Hypothalamus (tissue), 51 donors: ENCODE results near the gene GLRX.
"Not testable (repeated sequence)": the region's sequence is repeated elsewhere in the genome, so short reads cannot be mapped to it uniquely, and the experiment has no call there.

ENCODE experiments used
- DNase-seq, 51 donors: peaks; one replicate each; lab custom pipeline; 2025; lab: John Stamatoyannopoulos, UW

Gene GLRX

DNA sequence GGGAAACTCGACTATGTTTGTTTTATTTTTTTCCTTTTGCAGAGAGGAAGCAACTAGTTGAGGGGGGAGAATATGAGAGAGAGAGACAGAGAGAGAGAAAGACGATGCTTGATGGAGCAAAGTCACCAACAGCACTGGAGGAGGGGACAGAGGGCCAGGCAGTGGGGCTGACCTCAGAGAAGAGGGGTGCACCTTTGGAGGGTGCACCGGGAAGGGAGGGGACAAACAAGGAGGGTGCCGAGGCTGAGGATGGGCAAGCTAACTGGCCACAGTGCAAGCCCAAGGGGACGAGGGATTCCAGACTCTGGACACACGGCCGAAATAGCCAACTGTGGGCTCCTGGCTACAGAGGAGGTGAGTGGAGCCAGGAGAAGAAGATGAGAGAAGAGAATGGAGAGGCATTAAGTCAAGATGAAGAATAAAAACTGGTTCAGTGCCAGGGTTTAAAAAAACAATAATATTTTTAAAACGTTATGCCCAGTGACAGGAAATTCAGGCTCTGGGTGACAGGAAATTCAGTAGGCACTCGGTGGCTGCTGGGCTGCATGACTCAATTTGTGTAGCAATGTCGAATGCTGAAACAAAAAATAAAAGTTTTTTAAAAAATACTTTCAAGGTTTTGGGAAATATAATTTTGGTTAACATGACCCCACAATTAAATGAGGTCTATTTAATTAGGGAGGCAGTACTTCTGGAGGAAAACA, 13.3 kb upstream of the GLRX start:
- DNase-seq, result no peak

DNA sequence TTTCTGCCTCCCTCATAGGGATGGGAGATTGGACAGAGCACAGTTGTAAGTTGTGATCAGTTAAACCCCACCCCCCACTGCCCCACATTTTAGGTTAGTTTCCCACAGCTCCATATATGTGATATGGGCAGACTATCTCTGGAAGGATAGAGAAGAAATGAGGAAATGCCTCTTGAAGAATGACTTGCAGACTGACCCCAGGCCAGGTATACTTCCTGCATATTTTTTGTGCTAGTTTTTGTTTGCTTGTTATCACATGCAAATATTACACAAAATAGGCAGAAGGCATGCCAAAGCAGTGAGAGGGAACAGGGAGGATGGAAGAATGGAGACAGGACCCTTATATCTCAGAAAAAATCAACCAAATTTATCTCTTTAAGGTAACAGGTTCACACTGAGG, 10.1 kb upstream of the GLRX start:
- DNase-seq, result no peak

DNA sequence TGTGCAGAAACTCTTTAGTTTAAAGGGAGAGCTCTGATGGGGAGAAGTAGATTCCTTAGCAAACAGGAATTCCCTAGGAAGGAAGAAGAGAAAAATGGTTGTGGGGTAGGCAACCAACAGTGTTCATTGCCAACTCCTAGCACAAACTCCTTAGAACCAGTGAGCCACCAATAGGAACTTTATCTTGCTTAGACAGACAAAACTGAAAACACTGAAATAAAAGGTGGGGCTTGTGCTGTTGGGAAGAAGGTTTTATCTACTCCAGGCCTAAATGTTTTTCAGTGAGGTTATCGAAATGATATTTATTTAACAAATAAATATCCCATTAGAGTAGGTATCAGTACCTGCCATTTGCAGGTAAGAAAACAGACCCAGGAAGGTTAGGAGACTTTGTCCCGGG, 7.7 kb upstream of the GLRX start:
- no peak for DNase-seq

- no peak for DNase-seq
These were observed 5.3 kb upstream of the GLRX start for GRCh38 chr5:95827892-95828246.

- DNase-seq, result no peak
These were observed 4.7 kb upstream of the GLRX start for GRCh38 chr5:95826949-95827891.

- no peak for DNase-seq
These were observed 3.0 kb upstream of the GLRX start for GRCh38 chr5:95825495-95825894.

DNA sequence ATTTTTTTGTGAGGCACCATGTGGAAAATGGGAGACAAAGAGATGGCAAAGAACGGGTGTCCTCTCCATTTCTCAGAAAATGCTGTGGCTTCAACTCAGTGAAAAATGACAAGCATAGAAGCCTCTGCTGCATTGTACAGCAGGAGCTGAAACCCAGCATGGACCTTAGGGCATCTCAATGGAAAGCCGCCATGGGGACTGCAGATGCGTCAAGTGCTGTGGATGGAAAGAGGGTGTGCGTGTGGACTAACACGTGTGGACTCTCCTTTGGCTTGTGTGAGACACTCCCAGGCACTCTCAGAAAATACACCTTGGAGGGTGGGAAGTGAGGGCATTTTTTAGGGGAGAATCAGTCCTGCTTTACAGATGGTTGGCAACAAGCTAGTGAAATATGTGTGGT, 2.2 kb upstream of the GLRX start:
- DNase-seq, result no peak

- DNase-seq, result peak in 19 of 51 donors; percentile 4 to 43 (median 13)
These were observed 1.4 kb upstream of the GLRX start for GRCh38 chr5:95823738-95824609.

- DNase-seq, result no peak
These were observed 752 bp upstream of the GLRX start for GRCh38 chr5:95823218-95823737.

GRCh38 chr5:95822043-95822541, 434 bp downstream of the GLRX start:
- DNase-seq, result peak in 35 of 51 donors; percentile 7 to 76 (median 35)

DNA sequence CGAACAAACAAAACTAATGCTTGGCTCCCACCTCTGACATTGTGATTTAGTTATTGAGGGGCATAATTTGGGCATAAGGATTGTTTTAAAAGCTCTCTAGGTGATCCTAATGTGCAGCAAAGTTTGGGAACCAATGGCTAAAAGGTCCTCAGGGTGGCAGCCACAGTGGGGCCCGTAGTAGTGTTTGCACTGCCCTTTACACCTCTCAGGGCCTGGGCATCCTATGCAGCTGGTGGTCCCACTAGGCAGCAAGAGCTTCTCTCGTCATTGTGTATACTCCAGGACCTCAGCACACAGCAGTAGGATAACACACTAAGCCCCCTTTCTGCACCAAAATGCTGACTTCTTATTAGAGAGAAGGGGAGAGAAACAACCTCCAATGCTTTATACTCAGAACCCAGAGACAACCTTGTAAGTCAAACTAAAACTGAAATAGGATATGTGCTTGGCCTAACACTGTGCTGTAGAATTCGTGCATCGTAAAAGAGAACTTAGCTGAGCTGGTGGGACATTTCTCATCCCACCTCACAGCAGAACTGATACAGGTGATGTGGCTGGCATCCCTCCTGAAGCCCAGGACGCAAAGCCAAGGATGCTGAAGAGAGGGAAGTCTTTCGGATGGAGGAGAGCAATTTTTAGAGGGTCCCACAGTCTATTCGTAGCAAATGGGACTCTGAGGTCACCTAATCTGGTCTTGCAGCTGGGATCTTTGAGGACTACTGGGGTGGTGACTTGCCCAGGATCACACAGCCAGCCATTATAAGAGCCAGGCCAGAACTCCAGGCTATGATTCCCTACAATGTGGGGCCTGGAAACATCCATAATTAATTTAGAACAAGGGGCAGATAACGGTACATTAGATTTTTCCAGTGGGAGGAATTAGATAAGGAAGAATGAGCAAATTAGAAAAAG, 1.2 kb downstream of the GLRX start:
- peak in 1 of 51 donors; percentile 33 for DNase-seq

GRCh38 chr5:95818181-95819147, 4.1 kb downstream of the GLRX start:
- peak in 14 of 51 donors; percentile 6 to 52 (median 19) for DNase-seq

- DNase-seq, result no peak
These were observed 5.1 kb downstream of the GLRX start for GRCh38 chr5:95817430-95817829.

GRCh38 chr5:95816776-95817175, 5.8 kb downstream of the GLRX start:
- no peak for DNase-seq

- DNase-seq, result no peak
These were observed 6.2 kb downstream of the GLRX start for GRCh38 chr5:95816341-95816740.

- no peak for DNase-seq
These were observed 7.3 kb downstream of the GLRX start for GRCh38 chr5:95815155-95815729.

DNA sequence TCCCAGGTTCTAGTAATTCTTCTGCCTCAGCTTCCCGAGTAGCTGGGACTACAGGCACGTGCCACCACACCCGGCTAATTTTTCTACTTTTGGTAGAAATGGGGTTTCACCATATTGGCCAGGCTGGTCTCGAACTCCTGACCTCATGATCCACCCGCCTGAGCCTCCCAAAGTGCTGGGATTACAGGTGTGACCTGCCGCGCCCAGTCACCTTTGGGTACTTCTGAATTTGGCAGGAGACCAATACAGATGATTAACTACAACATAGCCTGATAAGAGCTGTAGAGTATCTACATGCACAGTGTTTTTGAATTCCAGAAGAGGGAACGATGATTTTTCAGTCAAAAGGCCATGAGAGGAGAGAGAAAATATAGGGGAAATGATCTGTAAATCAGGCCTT, 9.5 kb downstream of the GLRX start:
- DNase-seq, result not testable (repeated sequence)

DNA sequence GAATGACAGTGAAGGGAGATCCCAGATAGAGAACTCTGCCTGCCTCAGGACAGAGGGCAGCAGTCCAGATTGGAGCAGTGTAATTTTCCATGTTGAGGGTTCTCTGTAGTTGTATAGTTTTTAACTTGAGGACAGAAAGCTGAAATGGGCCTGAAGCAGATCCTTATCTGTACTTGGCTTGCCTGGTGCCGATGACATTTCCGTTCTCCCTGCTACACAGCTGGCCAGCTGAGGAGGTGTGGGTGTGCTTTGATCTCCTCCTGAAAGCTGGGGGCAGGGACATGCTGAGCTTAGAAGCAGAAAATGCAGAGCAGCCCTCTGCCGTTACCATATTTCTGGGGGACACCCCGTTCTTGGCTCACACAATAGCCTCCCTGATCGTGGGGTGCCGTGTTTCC, 10.5 kb downstream of the GLRX start:
- DNase-seq, result no peak
